GM19455 (cell line): ENCODE measurements around the gene CRTAC1.

ENCODE experiments used
- ATAC-seq: cut with Tn5 transposase; IDR thresholded peaks from one replicate; pipeline ENCODE4 v1.9.1; 2021; ENCODE audit not compliant: unreplicated experiment

CRTAC1 gene

DNA sequence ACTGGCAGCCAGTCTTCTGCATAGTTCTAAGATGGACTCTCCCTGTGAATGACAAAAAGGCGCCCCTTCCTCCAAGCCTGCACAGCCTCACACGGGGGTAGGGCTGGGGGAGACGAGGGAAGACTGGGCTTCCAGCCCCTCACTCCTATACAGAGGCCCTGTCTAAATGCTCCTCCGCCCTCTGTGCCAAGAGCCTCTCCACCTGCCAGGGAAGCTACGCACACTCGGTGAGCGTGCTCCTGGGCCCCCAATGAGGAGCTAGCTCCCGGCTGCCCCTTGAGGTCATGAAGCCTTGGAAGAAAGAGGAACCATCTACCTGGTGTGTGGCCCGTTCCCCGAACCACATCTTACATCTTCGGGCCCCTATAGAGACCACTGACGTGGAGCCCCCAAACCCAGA lies 54.8 kb downstream of the CRTAC1 start:
- no peak for ATAC-seq

GRCh38 chr10:97974526-97975525 lies 55.6 kb downstream of the CRTAC1 start:
- no peak for ATAC-seq

GRCh38 chr10:97974100-97974499 lies 56.3 kb downstream of the CRTAC1 start:
- no peak for ATAC-seq

- no peak for ATAC-seq
Observed at GRCh38 chr10:97969538-97970079, 60.8 kb downstream of the CRTAC1 start.

- no peak for ATAC-seq
Observed at GRCh38 chr10:97964748-97965147, 65.7 kb downstream of the CRTAC1 start.

DNA sequence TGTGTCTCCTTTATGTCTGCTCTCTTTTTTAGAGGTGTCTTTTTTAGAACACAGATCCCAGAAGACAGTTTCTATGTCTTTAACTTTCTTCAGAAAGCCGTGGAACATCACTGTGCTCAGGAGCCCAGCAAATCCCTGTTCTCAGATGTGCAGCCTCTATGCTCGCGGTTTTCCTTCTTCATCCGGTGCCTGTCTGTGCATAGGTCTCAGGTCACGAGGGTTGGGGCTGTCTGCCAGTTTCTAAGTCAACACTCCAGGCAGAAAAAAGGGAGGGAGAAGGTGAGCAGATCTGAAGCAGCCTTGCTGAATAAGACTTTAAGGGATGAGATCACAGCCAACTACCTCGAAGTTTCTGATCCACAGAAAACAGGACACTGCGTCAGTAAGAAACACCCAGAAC lies 68.5 kb downstream of the CRTAC1 start:
- no peak for ATAC-seq

GRCh38 chr10:97960269-97961056 lies 70.0 kb downstream of the CRTAC1 start:
- ATAC-seq, result no peak

GRCh38 chr10:97949462-97949861 lies 81.0 kb downstream of the CRTAC1 start:
- ATAC-seq, result no peak

GRCh38 chr10:97948822-97949221 lies 81.6 kb downstream of the CRTAC1 start:
- no peak for ATAC-seq

DNA sequence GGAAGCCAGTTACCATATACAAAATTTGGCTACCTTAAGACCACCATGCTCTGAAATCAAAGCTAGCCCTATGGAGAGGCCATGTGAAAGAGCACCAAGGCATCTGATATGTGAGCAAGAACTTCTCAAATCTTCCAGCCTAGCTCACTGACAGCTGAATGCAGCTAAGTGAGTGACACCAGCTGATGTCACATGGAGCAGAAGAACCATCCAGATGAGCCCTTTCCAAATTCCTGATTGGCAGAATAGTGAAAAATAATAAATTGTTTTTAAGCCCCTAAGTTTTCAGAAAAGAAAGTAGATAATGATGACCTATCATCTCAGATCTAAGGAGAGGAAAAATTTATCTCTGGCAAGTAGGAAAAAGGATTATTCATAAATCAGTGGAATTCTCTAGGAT lies 85.6 kb downstream of the CRTAC1 start:
- ATAC-seq, result no peak

GRCh38 chr10:97943294-97943693 lies 87.1 kb downstream of the CRTAC1 start:
- ATAC-seq, result no peak

DNA sequence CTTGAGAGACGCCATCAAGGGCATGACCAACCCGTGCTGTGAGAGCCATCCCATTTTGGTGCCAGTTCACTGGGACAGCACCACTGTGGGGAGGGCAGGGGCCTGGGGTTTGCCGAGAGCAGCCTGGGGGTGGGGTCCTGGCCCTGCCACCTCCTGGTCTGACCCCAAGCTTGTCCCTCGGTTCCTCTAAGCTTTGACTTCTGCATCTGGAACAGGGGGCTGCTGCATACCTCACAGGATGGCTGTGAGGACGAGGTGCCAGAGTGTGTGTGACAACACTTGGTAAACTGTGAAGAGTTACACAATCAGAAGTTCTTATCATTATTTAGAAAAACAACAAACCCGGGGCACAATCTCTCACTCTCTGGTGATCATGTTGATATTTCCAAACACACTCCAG lies 89.9 kb downstream of the CRTAC1 start:
- ATAC-seq, result no peak

- no peak for ATAC-seq
Observed at GRCh38 chr10:97939446-97939990, 90.9 kb downstream of the CRTAC1 start.

GRCh38 chr10:97937928-97938327 lies 92.5 kb downstream of the CRTAC1 start:
- ATAC-seq, result no peak

- no peak for ATAC-seq
Observed at GRCh38 chr10:97937054-97937453, 93.4 kb downstream of the CRTAC1 start.

GRCh38 chr10:97936126-97936525 lies 94.3 kb downstream of the CRTAC1 start:
- ATAC-seq, result no peak

- no peak for ATAC-seq
Observed at GRCh38 chr10:97932932-97933530, 97.4 kb downstream of the CRTAC1 start.

DNA sequence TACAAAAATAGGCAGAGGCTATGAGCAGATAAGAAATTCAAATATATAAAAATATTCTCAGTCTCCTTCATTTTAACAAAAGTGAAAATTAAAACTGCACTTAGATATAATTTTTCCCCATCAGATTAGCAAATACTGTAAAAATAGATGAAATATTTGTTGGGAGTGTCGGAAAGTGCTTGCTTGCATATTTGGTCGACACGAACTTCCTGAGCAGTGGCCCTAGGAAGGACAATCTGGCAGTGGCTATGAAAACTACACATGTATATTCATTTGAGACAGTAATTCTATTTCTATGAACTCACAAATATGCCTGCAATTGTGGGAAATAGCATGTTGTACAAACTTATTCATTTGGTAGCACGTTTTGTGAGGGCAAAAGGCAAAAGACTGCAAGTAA lies 99.4 kb downstream of the CRTAC1 start:
- ATAC-seq, result no peak

DNA sequence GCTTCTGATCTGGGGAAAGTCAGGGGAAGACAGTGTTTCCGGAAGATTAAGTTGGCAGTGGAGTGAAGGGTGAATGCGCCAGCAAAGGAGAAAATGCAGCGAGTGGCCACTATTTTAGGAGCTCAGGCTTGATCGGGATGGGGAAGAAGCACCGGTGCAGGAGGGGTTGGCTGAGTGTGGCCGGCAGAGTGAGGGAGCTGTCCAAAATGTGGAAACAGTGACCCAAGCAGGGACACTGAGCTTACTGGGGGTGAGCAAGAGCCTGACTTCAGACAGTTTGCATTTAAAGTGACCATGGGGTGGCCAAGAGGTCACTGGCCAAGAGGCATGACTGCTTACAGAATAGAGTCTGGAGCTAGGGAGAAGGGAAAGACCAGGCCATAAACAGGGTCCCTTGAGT lies 101.5 kb downstream of the CRTAC1 start:
- ATAC-seq, result no peak

DNA sequence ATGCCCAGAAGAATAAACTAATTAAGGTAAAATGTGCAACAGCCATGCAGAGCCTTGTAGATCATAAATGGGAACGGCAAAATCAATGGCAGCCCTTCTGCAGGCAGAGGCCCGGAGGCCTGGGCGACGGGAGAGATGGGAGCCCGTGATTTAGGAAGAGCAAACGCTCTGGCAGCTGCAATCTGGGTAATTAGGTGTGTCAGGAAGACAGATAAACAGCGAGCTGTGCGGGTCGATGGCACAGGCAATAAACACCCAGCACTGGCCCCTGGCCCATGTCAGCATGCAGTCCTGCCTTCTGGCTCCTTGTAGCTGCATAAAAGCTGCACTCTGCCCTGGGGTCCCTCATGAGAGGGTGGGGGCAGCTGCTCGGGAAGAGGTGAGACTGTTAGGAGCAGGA lies 102.8 kb downstream of the CRTAC1 start:
- ATAC-seq, result no peak

GRCh38 chr10:97926055-97926454 lies 104.4 kb downstream of the CRTAC1 start:
- ATAC-seq, result no peak
